ENCODE data around the gene IL31.

Gene IL31

GRCh38 chr12:122166422-122167349 is 7.3 kb downstream of the IL31 start:
- no peak for DNase-seq (ENCODE audit: insufficient read length, low spot score)
- FAIRE-seq = no peak
- TF ChIP-seq CTCF (IDR thresholded peaks at IDR 0.05; ENCODE audit: insufficient read depth, missing control alignments) = no peak

- no peak for FAIRE-seq
- no peak for DNase-seq (ENCODE audit: insufficient read length, low spot score)
- TF ChIP-seq CTCF (IDR thresholded peaks at IDR 0.05; ENCODE audit: insufficient read depth, missing control alignments) = no peak
These were observed 11.0 kb downstream of the IL31 start for GRCh38 chr12:122162976-122163375.

- DNase-seq (ENCODE audit: insufficient read length, low spot score) (no peak), FAIRE-seq (no peak)
- TF ChIP-seq CTCF (IDR thresholded peaks at IDR 0.05; ENCODE audit: insufficient read depth, missing control alignments) = no peak
These were observed 12.3 kb downstream of the IL31 start for GRCh38 chr12:122161682-122162081.

DNA sequence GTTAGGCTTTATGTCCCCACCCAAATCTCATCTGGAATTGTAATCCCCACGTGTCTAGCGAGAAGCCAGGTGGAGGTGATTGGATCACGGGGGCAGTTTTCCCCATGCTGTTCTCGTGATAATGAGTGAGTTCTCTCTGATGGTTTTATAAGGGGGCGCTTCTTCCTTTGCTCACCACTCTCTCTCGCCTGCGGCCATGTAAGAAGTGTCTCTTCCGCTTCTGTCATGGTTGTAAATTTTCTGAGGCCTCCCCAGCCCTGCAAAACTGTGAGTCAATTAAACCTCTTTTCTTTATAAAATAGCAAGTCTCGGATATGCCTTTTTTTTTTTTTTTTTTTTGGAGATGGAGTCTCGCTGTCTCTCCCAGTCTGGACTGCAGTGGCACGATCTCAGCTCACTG is 13.3 kb downstream of the IL31 start:
- no peak for TF ChIP-seq CTCF (IDR thresholded peaks at IDR 0.05; ENCODE audit: insufficient read depth, missing control alignments)
- FAIRE-seq (no peak), DNase-seq (ENCODE audit: insufficient read length, low spot score) (no peak)

DNA sequence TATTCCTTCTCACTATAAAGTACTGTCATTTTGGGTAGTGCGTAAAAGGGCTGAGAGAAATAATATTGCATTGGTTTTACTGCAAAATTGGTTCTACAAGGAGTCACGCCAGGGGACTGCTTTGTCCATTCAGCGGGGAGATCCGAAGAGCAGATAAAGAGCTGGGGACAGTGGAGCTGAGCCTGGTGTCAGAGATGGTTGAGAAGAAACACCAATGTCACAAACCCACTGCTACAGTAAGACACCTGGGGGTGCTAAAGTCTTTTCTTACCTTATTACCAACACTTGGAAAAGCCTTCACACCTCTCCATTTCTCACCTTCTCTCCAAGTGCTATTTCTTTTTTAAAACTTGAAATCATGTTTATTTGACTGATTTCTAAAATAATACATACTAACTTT is 14.1 kb downstream of the IL31 start:
- no peak for FAIRE-seq
- no peak for TF ChIP-seq CTCF (IDR thresholded peaks at IDR 0.05; ENCODE audit: insufficient read depth, missing control alignments)
- no peak for DNase-seq (ENCODE audit: insufficient read length, low spot score)

GRCh38 chr12:122158700-122159285 is 15.2 kb downstream of the IL31 start:
- FAIRE-seq (no peak), DNase-seq (ENCODE audit: insufficient read length, low spot score) (no peak)
- TF ChIP-seq CTCF (IDR thresholded peaks at IDR 0.05; ENCODE audit: insufficient read depth, missing control alignments) = no peak

GRCh38 chr12:122155705-122156104 is 18.3 kb downstream of the IL31 start:
- TF ChIP-seq CTCF (IDR thresholded peaks at IDR 0.05; ENCODE audit: insufficient read depth, missing control alignments) = no peak

More at GRCh38 chr12:122155705-122156104, 18.3 kb downstream of the IL31 start:
- FAIRE-seq = no peak
- no peak for DNase-seq (ENCODE audit: insufficient read length, low spot score)
